Astrocyte (in vitro differentiated cells and primary cell): ENCODE data around the gene ANKRD44.

ENCODE experiments used
- EZH2 ChIP-seq: IDR thresholded peaks from 2 replicates; pipeline ENCODE4 v1.6.1; 2012; ENCODE audit warnings: mild to moderate bottlenecking, low read length, inconsistent platforms; ENCODE audit not compliant: insufficient read depth
- TF ChIP-seq, protein P1 (sequence below): IDR thresholded peaks from 2 replicates; pipeline ENCODE4 v1.5.1; 2011; ENCODE audit warnings: low read depth, mild to moderate bottlenecking, inconsistent platforms, low read length, moderate library complexity; ENCODE audit not compliant: insufficient read depth

DNA sequence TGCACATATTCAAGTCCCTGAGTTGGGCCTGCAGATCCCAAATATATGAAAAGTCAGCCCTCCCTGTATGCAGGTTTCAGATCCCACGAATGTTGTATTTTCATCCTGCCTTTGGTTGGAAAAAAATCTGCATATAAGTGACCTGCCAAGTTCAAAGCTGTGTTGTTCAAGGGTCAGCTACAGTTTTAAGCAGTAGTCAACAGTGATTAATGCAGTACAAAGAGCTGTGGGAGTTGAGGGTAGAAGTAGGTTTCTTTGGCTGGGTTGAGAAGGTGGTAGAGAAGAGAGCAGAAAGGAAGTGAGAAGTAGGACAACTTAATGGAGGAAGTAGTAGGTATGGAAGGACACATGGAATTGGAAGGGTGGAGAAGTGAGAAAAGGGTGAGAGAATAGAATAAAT is 127.9 kb downstream of the ANKRD44 start:
- TF ChIP-seq, protein P1, sequence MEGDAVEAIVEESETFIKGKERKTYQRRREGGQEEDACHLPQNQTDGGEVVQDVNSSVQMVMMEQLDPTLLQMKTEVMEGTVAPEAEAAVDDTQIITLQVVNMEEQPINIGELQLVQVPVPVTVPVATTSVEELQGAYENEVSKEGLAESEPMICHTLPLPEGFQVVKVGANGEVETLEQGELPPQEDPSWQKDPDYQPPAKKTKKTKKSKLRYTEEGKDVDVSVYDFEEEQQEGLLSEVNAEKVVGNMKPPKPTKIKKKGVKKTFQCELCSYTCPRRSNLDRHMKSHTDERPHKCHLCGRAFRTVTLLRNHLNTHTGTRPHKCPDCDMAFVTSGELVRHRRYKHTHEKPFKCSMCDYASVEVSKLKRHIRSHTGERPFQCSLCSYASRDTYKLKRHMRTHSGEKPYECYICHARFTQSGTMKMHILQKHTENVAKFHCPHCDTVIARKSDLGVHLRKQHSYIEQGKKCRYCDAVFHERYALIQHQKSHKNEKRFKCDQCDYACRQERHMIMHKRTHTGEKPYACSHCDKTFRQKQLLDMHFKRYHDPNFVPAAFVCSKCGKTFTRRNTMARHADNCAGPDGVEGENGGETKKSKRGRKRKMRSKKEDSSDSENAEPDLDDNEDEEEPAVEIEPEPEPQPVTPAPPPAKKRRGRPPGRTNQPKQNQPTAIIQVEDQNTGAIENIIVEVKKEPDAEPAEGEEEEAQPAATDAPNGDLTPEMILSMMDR = no peak
- no peak for TF ChIP-seq EZH2
